Hepatic stellate cell (primary cell): ENCODE data around the gene EN1.

Source experiments
- DNase-seq: peaks from one replicate; pipeline ENCODE4 v3.0.0; 2011; ENCODE audit warnings: low spot score

EN1 gene

DNA sequence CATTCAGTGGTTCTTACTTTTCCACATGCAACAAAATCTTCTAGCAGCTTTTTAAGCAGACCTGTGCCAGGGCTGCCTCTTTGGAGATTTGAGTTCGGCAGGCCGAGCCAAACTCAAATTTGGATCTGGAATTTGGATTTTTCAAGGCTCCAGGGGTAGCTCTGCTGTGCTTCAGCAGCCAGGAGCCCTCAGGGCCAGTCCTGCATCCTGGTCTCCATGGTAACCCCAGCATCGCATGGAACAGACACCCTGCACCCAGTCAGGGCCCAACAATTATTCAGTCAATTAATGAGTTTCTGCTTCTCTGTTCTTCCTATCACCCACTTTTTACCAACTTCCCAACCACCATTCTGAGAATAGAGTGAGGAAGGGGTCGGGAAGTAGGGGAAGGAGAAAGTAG lies 30.0 kb downstream of the EN1 start:
- no peak for DNase-seq

DNA sequence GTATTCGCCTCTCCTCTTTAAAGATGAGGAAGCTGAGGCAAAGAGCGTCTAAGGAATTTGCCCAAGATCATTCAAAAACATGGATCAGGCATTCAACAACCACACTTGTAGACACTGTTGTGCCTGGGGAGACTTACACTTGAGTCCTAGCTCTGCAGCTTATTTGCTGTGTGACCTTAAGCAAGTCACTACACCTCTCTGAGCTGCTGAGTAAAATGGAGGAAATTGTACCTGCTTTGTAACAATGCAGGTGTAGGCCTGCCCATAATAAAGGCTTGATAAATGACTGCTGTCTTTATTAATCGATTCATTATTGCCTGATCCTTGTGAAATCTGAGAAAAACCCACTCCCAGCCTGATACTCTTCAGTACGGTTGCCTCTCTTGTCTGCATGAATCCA lies 30.8 kb downstream of the EN1 start:
- DNase-seq = no peak

DNA sequence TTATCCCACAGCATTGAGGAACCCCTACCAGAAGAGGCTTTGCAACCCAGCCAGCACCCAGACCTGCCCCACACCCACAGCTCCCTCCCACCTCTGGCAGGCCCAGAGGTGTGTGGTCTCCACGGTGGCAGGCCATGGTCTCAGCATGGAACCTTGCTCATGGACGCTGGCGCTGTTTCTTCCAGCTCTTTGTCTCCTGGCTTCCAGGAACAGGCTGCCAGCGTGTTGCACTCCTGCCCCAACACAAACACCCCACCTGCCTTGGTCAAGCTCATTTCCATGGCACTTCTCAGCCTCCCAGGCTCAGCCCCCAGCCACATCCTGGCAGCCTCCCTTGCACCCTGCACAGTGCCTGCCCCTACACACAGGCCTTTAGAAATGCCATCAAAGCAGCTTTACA lies 31.7 kb downstream of the EN1 start:
- no peak for DNase-seq

DNA sequence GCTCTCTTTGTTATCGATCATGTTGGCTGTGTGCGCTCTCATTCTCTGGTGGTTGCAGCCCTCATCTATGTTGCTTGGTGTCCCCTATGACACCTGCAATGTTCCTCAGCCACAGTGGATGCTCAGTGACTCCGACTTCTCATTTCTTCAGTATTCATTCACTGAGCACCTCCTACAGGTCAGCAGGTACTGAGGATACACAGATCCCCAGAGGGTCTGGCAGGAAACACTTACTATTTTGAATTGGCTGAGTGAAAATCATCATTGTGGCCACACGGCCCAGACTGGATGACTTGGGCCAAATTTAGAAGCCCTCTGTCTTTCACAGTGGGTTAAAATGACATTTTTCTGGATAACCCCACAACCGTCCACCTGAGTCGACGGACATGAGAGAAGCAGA lies 32.1 kb downstream of the EN1 start:
- DNase-seq = no peak

DNA sequence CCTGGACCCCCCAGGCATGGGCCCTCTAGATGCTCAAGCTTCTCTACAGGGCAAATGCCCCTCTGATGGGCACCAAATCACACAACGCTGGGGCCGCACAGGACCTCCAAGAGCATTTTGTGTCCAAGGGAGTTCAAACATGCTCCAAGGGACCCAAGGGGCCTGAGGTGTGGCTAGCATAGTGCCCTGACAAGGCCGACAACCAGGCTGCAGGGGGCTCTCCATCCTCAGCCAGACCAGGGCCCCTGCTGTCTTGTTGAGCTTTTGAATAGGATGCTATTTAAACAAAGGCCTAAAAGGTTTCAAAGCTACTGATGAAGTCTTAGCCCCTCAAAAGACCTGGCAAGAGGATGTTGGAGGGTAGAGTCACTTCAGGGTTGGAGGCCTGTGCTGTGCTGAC lies 33.1 kb downstream of the EN1 start:
- DNase-seq = no peak

DNA sequence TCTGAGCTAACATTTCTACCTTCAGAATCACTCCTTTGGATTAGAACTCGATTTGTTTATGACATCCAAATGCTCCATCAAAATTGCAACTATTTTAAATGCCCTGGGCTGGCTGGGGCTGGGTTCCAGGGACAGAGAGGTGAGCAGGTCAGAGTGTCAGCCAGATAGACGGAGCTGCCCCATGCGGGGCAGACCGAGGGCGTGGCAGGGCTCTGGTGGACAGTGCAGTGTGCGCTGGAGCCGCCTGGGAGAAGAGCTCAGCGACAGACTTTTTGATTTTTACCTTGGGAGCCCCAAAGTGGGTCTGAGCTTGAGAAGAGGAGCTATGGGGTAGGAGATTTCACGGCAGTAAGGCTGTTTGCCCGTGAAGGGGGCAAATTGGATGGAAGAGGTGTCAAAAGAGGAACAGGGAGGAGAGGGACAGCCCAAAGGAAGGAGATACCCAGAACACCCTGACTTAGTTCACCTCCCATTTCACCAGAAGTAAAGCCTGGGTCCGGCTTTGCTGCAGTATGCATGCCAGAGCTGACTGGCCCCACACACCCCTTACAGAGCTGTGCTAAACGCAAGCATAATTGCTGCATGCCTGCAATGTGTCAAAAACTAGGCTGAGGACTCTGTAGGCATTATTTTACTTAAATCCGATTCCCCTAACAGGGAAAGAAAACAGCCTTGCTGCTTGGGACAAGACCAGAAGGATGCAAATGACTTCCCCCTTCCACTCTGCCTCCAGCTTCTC lies 33.7 kb downstream of the EN1 start:
- no peak for DNase-seq

DNA sequence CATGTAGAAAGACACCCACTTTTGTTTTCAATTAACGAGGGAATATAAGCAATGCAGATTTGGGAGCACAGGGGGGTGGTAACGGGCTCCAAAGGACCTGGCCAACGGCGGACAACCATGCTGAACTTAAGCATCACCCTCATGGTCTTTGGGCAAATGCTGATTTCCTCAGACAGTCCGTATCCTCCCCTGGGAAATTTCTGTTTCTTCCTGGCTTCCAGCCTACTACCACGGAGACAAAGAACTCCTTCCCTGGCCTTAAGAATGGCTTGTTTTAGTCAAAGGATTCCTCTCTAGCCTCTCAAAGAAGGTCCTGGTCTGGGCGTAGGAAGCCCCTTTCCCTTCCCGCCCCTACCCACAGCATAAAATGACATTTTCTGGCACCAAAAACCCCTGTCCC lies 34.3 kb downstream of the EN1 start:
- no peak for DNase-seq

DNA sequence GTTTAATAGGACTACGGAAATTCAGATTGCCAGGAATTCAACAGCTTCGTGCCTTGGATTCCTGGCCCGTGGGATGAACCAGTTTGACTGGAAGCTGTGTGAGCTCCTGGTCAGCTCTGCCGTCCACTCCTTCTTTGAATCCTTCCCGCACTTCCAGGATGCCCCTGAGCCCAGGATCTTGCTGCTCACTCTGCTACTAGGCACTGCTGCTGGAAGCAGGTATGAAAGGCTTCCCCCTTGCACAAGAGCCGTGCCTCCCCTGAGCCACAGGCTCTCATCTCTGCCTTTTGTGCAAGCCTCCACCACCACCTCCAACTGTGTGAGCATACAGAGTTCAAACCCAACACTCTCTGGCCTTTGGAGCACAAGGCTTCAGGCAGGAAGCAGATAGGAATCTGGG lies 34.9 kb downstream of the EN1 start:
- no peak for DNase-seq

DNA sequence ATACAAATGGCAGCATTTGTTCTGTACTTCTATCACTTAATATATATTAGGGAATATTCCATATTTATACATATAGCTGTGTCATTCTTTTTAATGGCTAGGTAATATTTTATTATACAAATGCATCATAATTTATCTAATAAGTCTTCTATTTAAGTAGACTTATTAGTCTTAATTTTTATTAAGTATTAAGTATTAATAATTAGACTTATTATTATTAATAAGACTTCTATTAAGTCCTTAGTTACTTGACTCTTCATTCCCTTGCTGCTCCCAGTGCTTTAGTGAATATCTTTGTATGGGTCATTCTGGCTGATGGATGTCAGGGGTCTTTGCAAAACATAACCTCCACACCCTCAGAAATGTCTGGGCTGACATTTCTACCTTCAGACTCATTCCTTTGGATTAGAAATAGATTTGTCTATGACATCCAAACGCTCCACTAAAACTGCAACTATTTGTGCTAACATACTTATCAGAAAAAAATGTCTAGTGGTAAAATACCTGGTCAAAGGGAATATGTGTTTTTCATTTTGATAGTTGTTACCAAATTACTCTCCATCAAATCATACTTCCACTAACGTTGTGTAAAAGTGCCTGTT lies 35.8 kb downstream of the EN1 start:
- no peak for DNase-seq

DNA sequence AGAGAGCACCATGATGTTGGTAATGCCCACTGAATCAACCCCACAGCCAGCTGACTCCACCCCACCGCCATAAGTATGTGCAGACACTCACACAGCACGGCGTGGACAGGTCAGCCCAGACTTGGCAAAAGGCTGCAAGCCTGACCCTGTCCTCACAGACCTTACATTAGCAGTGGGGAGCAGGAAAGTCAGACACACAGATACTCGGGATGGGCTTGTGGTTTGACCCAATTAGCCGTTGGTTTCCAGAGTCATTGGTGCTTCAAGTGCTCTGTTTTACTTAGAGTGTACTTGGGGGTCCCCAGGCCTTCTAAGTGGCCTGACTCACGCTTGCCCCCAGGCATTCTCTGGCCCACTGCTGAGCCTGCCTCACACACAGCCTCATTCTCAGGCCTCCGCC lies 36.7 kb downstream of the EN1 start:
- no peak for DNase-seq

DNA sequence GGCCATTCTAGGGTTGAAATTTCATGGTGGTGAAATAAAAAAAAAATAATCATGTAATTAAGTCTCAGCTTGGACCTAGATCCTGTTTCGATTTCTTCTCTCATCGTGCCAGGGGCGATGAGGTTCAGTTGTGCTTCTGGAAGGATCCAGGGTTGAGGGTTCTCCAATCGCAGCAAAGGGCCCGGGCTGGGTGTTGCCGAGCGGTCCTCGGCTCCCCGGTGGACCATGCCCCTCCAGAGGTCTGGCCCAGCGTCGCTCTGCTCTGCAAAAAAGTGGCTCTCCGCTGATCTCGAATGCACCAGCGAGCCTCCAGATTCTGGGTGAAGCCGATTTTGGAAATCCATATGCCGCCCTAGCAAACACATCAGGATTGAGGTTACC lies 39.0 kb downstream of the EN1 start:
- no peak for DNase-seq

DNA sequence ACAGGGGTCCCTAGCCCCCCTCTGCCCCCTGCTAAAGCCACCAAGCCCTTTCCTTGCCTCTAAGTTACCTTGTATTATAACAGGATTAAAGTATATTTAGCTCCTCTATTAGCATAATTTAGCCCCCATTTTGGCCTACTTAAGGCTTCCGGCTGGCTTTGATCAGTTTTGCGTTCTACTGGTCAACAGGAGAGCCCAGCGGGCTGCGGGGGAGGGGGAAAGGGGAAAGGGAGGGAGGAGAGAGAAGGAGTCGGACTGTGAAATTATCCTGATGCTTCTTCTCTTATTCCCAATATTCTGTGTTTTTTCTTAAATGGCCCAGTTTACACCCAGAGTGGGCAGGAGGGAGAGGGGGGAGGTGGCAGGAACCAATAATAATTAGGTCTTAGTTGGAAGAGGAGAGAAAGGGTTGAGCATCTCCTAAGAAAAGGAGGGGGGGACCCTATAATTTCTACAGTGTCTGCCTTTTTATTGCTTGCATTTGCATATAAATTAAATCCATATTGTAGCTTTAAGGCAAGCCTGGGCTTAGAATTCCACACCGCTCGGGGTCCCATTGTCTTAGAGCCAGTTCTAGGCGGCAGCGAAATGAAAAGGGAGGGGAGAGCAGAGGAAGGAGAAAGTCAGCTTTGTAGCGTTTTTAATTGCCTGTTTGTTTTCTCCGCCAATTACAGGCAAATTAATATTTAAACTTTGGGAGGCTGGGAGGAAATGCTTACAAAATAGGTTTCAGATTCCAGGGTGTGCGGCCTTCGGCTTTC lies 39.6 kb downstream of the EN1 start:
- no peak for DNase-seq

DNA sequence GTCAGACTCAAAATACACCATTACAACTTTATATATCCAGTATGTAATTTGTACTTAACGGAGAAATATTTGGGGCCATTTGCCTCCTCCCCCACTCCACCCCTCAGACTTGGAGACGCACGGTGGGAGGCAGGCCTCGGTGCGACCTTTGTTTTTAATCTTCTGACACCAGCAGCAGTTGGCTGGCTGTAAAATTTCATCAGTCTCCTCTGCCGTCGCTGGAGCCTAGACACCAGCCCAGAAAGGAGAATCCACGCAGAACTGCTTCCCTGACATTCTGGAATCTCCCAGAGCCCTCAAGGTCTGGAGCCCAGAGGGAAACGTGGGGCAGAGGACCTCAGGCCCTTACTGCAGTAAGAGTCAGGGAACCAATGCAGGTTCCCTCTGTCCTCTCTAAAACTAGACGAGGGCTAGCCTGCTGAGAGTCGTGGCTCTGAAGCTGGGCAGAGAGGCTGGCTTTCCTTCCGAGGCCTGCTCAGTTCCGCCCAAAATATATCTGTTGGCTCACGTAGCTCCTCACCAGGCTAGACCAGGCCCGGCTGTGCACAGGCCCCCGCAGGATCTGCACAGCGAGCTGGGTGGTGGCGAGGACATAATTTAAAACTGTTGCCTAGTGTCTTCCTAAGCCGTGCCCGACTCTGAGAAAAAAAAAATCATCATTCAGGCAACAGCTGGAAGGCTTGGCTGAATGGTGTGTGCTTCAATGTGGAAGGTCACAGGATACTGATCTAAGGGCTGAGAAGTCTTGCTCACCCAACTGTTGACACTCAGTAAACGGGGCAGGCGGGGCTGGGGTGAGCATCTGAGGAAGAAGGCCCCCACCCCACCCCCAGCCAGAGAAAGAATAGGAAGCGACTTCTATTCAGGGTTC lies 40.4 kb downstream of the EN1 start:
- DNase-seq = no peak

DNA sequence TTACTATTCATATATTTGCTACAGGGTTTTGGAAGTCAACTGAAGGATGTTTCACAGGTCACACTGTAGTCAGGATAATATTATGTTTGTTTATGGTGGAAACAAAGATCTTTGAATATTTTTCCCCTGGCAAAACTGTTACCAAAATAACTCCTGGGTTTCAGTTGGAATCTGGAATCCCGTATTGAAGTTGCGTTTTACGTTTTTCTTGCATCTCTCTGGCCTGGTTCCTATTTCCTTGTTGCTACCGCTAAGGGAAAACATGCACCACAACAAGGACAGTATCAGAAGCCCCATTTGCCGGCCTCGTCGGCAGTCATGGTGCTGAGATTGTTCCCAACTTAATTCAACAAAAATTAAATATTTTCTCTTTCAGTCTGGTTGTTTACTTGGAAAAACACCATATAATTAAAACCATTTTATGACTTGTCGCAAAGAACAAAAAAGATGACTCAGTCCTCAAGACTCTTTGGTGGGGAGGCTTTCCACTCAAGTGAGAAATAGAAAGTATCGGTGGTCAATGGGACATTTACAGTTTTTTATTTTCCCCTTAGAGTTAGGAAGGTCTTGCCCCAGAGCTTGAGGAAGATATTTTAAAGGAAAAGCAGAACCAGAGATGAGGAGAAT lies 42.3 kb downstream of the EN1 start:
- no peak for DNase-seq

DNA sequence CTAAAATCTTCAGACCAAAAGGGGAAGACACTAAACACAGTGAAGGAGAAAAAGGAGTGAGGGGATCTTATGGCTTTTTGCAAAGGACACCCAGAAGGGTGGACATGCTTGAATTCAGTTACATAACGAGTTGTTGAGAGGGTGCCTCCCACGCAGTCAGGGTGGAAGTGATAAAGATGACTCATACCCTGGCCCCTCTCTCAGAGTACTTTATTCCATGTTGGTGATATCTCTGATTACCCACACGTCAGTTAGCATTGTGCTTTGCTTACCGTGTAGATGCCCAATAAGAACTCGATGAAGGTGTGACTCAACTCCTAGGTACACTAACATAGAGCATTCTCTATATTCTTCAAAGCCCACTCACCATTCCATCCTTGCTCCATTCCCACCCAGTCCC lies 44.4 kb downstream of the EN1 start:
- DNase-seq = no peak

DNA sequence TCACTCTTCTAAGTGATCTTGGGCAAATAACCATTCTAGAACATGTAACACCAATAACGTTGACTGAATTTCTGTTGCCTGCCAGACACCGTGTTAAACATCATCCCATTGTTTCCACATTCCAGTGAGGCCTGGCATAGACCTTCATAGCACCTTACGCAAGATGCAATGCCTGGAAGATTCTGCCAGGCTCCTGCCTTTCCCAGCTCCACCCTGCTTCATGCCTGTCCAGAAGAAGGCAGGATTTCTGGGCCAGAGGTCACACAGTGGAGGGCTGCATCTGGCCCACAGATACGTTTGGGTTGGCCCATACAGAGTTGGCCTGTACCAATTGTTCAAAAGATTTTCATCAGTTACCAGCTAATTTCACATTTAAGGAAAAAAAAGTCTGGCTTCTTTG lies 46.3 kb downstream of the EN1 start:
- DNase-seq = no peak

DNA sequence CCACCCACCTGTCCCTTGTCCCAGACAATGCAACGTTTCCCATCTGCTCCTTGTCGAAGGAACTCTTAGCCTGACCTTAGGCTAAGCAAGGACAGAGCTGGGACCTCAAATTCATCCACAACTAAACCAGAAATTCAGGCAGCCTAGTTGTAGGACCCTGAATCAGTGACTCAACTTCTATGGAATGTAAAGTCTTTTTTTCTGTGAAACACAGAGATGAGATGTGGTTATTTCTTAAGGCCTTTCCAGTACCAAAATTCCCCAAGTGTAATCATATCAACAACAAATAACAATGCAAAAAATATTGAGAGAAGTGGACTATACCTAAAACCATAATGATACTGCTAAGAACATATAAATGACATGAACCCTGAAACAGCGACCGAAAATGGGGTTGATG lies 46.7 kb downstream of the EN1 start:
- no peak for DNase-seq

DNA sequence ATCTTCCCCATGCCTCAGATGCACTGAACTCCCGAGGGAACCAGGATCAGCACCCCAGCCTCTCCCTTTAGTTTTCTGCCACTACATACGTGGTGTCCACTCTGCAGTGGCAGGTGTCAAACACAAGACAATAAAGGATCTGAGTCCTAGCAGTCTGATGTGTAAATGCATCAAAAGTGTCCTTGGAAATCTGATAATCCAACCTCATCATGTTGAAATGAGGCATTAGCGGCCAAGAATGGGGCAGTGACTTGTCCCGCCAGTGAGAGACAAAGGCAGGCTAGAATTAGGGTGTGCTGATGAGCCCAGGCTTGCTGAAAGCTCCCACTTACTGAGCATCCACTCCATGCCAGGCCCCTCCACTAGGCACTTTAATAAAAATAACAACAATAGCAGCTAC lies 52.9 kb downstream of the EN1 start:
- no peak for DNase-seq
